Gastrocnemius medialis (tissue), 4 donors: ENCODE results near the gene TMEM192.
"Not testable (repeated sequence)": the region's sequence is repeated elsewhere in the genome, so short reads cannot be mapped to it uniquely, and the experiment has no call there.

ENCODE experiments used
- CTCF ChIP-seq, 5 experiments: fragments of 450-650 bp in 3 of 5; fragments of 200-600 bp in 2 of 5; sonication (generic) in 2 of 5; IDR thresholded peaks in 4 of 5; conservative IDR thresholded peaks in 1 of 5; 1 replicate in 4 of 5; 2 replicates in 1 of 5; pipeline ENCODE4 v1.5.1; 2016 to 2019; ENCODE audit warnings: antibody characterized with exemption in 5 of 5, mild to moderate bottlenecking in 3 of 5, moderate library complexity in 3 of 5
- POLR2A ChIP-seq, 2 donors: fragments of 450-650 bp; IDR thresholded peaks; one replicate each; pipeline ENCODE4 v1.6.1; 2017; ENCODE audit warnings: antibody characterized with exemption in 2 of 2, mild to moderate bottlenecking in 2 of 2, moderate library complexity in 2 of 2

- TF ChIP-seq CTCF (IDR thresholded peaks at IDR 0.05 in 4 of 5, conservative IDR thresholded peaks at IDR 0.05 in 1 of 5); POLR2A (IDR thresholded peaks at IDR 0.05): not testable (repeated sequence)
Observed at GRCh38 chr4:165073346-165073745, 39.3 kb downstream of the TMEM192 start.
